Measurements from ENCODE around the gene ZNF556.
"Not testable (repeated sequence)": the region's sequence is repeated elsewhere in the genome, so short reads cannot be mapped to it uniquely, and the experiment has no call there.

GRCh38 chr19:2872175-2872574 lies 5.0 kb downstream of the ZNF556 start:
- not testable (repeated sequence) for TF ChIP-seq POLR2A, POLR2AphosphoS5 (IDR thresholded peaks at IDR 0.05)
- peak in 9 of 11 experiments; percentile 17 to 57 (median 46) for TF ChIP-seq CTCF (IDR thresholded peaks at IDR 0.05 in 8 of 11, conservative IDR thresholded peaks at IDR 0.05 in 3 of 11)

All from spleen (tissue), 7 donors.